GM12872 (cell line): ENCODE measurements around the gene CTNNA1.

Experiments used
- TF ChIP-seq, protein P1 (sequence below): IDR thresholded peaks from 3 replicates; pipeline ENCODE4 v1.5.1; 2011; ENCODE audit warnings: low read depth, mild to moderate bottlenecking, low read length, moderate library complexity; ENCODE audit not compliant: insufficient read depth

CTNNA1 gene

DNA sequence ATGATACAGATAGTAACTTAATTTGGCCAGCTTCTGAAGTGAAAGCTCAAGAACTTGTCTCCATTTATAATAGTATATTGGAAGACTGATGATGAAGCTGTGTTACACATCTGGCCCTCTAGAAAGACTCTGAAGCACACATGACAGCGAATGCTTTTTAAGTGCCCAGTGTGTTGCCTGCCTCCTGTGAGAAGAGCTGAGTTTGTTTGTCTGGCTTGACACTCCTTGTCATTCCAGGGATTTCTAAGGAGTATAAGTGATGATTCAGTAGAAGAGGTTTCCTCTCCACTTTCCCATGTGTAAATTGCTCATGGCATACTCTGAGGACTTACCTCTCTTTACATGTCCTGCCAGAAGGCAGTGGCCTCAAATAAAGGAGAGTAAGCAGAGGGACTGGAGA lies 152.3 kb downstream of the CTNNA1 start:
- TF ChIP-seq, protein P1, sequence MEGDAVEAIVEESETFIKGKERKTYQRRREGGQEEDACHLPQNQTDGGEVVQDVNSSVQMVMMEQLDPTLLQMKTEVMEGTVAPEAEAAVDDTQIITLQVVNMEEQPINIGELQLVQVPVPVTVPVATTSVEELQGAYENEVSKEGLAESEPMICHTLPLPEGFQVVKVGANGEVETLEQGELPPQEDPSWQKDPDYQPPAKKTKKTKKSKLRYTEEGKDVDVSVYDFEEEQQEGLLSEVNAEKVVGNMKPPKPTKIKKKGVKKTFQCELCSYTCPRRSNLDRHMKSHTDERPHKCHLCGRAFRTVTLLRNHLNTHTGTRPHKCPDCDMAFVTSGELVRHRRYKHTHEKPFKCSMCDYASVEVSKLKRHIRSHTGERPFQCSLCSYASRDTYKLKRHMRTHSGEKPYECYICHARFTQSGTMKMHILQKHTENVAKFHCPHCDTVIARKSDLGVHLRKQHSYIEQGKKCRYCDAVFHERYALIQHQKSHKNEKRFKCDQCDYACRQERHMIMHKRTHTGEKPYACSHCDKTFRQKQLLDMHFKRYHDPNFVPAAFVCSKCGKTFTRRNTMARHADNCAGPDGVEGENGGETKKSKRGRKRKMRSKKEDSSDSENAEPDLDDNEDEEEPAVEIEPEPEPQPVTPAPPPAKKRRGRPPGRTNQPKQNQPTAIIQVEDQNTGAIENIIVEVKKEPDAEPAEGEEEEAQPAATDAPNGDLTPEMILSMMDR = no peak

DNA sequence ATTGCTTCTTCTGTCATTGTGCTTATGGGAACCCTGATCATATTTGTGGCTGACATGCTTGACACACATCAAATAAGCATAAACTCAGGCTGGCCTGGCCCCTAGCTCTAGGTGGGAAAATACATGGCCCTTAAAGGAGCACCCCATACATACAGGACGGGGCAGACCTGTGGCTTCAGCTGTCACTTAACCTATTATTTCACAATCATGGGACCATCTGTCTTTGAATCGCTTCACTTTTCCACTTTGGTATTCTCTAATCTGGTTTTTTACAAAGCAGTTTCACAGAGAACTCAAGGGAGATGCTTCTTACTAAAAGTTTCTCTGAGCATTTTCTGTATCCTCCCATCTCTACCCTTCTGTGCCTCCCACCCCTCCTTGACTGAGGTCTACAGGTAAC lies 156.5 kb downstream of the CTNNA1 start:
- TF ChIP-seq, protein P1 = no peak

DNA sequence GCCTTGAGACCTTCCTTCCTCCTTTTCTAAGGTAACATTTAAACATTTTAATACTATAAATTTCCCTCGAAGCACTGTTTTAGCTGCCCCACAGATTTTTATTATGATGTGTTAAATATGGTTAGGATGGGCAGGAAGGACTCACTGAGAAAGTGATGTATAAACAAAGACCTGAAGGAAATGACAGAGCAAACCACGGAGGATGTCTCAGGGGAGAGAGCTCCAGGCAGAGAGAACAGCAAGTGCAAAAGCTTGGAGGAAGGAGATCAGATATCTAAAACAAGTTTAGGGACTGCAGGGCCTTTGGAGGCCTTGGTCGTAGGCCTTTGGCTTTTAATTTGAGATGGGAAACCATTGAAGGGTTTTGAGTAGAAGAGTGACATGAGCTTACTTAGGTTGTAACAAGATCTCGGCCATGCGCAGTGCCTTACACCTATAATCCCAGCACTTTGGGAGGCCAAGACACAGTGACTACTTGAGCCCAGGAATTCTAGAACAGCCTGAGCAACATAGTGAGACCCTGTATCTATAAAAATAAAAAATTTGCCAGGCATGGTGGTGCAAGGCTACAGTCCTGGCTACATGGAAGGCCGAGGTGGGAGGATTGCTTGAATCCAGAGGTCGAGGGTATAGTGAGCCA lies 157.4 kb downstream of the CTNNA1 start:
- TF ChIP-seq, protein P1 = no peak

DNA sequence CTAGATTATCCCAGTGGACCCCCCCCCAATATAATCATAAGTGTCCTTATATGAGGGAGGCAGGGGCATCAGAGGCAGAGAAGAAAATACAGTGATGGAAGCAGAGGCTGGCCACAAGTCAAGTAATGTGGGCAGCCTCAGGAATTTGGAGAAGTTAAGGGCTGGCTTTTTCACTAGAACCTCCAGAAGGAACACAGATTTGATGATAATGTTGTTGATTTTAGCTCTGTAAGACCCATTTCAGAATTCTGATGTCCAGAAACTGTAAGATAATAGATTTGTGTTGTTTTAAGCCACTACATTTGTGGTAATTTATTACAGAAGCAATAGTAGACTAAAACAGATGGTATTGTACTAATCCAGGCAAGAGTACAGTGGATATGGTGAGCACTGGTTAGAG lies 158.2 kb downstream of the CTNNA1 start:
- TF ChIP-seq, protein P1 = no peak

DNA sequence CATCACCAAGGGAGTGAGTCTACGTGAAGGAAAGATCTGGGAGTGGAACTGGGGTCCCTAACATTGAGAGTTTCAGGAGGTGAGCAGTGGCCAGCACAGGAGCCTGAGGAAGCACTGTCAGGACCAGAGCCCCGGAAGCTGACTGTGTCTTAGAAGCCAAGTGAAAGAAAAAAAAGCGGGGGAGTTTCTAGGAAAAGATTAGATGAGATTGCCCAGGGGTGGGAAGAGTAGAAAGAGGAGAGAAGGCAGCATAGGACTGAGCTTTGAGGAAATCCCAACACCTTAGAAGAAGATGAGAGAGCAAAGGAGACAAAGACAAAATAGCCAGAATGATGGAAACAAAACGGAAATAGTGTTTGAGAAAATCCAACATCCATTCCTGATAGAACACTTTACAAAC lies 158.9 kb downstream of the CTNNA1 start:
- TF ChIP-seq, protein P1 = no peak

DNA sequence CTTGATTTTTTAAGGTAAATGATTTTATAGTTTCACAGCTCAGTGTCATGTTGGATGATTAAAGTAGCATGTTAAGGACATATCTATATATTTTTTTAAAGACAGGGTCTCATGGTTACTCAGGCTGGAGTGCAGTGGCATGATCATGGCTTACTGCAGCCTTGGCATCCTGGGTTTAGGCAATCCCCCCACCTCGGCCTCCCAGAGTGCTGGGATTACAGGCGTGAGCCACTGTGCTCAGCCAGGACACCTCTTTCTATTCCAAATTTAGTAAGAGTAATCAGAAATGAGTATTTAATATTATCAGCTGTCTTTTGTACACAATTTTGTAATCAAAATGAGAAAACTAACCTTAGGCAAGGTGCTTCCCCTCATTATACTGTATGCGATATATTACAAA lies 160.5 kb downstream of the CTNNA1 start:
- TF ChIP-seq, protein P1 = no peak

DNA sequence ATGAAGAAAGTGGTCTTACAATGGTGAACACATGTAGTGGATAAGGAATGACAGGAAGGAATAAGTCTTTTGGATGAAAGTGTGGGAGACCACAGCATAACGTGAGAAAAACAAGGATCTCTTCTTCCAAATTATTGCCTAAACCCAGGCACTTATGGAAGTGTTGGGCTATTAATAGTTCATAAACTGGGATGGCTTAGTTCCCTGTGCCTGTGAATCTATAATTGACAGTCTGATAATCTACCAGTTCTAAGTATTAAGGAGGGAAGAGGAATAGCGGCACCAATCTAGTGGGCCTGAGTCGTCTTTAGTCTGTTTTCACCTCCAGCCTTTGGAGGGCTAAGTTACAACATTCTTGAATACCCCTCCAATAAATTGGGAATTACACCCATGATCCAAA lies 161.1 kb downstream of the CTNNA1 start:
- TF ChIP-seq, protein P1 = no peak
